ENCODE results near the gene ADAMTSL1.
"Not testable (repeated sequence)": the region's sequence is repeated elsewhere in the genome, so short reads cannot be mapped to it uniquely, and the experiment has no call there.

Gene ADAMTSL1

GRCh38 chr9:18826248-18826647 is 352.3 kb downstream of the ADAMTSL1 start:
- DNase-seq: no peak

GRCh38 chr9:18829066-18829465 is 355.1 kb downstream of the ADAMTSL1 start:
- no peak for DNase-seq

- DNase-seq: no peak
Measured at GRCh38 chr9:18829873-18830272, 355.9 kb downstream of the ADAMTSL1 start.

GRCh38 chr9:18834740-18835361 is 360.9 kb downstream of the ADAMTSL1 start:
- DNase-seq: no peak

- no peak for DNase-seq
Measured at GRCh38 chr9:18837402-18837801, 363.4 kb downstream of the ADAMTSL1 start.

- DNase-seq: no peak
Measured at GRCh38 chr9:18847576-18848275, 373.8 kb downstream of the ADAMTSL1 start.

- DNase-seq: no peak
Measured at GRCh38 chr9:18848657-18849056, 374.7 kb downstream of the ADAMTSL1 start.

GRCh38 chr9:18849270-18849669 is 375.3 kb downstream of the ADAMTSL1 start:
- DNase-seq: no peak

GRCh38 chr9:18849890-18850677 is 376.1 kb downstream of the ADAMTSL1 start:
- no peak for DNase-seq

GRCh38 chr9:18851069-18851795 is 377.3 kb downstream of the ADAMTSL1 start:
- DNase-seq: peak; percentile 20

- no peak for DNase-seq
Measured at GRCh38 chr9:18855656-18856055, 381.7 kb downstream of the ADAMTSL1 start.

GRCh38 chr9:18857334-18857733 is 383.4 kb downstream of the ADAMTSL1 start:
- no peak for DNase-seq

GRCh38 chr9:18857769-18858168 is 383.8 kb downstream of the ADAMTSL1 start:
- no peak for DNase-seq

GRCh38 chr9:18861609-18862544 is 387.9 kb downstream of the ADAMTSL1 start:
- DNase-seq: no peak

GRCh38 chr9:18863791-18864190 is 389.8 kb downstream of the ADAMTSL1 start:
- DNase-seq: no peak

- no peak for DNase-seq
Measured at GRCh38 chr9:18864516-18864915, 390.6 kb downstream of the ADAMTSL1 start.

GRCh38 chr9:18865542-18865941 is 391.6 kb downstream of the ADAMTSL1 start:
- DNase-seq: no peak

- no peak for DNase-seq
Measured at GRCh38 chr9:18866121-18866831, 392.3 kb downstream of the ADAMTSL1 start.

- no peak for DNase-seq
Measured at GRCh38 chr9:18869725-18870124, 395.8 kb downstream of the ADAMTSL1 start.

- DNase-seq: no peak
Measured at GRCh38 chr9:18874069-18874468, 400.1 kb downstream of the ADAMTSL1 start.

GRCh38 chr9:18874990-18875389 is 401.0 kb downstream of the ADAMTSL1 start:
- DNase-seq: not testable (repeated sequence)

Data from MV-4-11 (cell line).